Measurements from ENCODE around the gene ARMC10. TPM values are rescaled to one million over a fixed set of nuclear protein-coding genes. Genes with fewer than 3 reads are reported as not detected.
"Not testable (repeated sequence)": the region's sequence is repeated elsewhere in the genome, so short reads cannot be mapped to it uniquely, and the experiment has no call there.

Gene ARMC10
- total and polyA plus RNA-seq, 2 experiments from 2014 or later: 43.4 to 48.2 TPM

DNA sequence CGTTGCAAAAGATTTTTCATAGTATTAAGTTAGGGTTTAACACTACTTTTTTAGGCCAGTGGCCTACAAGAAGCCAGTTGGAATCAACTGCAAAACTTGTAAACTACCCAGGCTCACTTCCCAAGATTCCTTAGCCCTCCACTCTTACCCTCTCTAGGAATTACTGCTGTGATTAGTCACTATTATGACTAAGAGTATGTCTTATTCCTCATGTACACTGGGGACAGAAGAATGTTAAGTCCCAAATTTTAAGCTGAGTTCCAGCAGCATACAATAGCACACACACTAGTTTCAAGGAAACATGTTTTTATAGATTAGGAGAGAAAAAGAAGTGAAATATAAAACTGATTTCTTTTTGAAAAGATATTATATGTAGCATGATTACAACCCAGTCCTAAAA lies 43.2 kb upstream of the ARMC10 start (continued):
- TF ChIP-seq, protein P1, sequence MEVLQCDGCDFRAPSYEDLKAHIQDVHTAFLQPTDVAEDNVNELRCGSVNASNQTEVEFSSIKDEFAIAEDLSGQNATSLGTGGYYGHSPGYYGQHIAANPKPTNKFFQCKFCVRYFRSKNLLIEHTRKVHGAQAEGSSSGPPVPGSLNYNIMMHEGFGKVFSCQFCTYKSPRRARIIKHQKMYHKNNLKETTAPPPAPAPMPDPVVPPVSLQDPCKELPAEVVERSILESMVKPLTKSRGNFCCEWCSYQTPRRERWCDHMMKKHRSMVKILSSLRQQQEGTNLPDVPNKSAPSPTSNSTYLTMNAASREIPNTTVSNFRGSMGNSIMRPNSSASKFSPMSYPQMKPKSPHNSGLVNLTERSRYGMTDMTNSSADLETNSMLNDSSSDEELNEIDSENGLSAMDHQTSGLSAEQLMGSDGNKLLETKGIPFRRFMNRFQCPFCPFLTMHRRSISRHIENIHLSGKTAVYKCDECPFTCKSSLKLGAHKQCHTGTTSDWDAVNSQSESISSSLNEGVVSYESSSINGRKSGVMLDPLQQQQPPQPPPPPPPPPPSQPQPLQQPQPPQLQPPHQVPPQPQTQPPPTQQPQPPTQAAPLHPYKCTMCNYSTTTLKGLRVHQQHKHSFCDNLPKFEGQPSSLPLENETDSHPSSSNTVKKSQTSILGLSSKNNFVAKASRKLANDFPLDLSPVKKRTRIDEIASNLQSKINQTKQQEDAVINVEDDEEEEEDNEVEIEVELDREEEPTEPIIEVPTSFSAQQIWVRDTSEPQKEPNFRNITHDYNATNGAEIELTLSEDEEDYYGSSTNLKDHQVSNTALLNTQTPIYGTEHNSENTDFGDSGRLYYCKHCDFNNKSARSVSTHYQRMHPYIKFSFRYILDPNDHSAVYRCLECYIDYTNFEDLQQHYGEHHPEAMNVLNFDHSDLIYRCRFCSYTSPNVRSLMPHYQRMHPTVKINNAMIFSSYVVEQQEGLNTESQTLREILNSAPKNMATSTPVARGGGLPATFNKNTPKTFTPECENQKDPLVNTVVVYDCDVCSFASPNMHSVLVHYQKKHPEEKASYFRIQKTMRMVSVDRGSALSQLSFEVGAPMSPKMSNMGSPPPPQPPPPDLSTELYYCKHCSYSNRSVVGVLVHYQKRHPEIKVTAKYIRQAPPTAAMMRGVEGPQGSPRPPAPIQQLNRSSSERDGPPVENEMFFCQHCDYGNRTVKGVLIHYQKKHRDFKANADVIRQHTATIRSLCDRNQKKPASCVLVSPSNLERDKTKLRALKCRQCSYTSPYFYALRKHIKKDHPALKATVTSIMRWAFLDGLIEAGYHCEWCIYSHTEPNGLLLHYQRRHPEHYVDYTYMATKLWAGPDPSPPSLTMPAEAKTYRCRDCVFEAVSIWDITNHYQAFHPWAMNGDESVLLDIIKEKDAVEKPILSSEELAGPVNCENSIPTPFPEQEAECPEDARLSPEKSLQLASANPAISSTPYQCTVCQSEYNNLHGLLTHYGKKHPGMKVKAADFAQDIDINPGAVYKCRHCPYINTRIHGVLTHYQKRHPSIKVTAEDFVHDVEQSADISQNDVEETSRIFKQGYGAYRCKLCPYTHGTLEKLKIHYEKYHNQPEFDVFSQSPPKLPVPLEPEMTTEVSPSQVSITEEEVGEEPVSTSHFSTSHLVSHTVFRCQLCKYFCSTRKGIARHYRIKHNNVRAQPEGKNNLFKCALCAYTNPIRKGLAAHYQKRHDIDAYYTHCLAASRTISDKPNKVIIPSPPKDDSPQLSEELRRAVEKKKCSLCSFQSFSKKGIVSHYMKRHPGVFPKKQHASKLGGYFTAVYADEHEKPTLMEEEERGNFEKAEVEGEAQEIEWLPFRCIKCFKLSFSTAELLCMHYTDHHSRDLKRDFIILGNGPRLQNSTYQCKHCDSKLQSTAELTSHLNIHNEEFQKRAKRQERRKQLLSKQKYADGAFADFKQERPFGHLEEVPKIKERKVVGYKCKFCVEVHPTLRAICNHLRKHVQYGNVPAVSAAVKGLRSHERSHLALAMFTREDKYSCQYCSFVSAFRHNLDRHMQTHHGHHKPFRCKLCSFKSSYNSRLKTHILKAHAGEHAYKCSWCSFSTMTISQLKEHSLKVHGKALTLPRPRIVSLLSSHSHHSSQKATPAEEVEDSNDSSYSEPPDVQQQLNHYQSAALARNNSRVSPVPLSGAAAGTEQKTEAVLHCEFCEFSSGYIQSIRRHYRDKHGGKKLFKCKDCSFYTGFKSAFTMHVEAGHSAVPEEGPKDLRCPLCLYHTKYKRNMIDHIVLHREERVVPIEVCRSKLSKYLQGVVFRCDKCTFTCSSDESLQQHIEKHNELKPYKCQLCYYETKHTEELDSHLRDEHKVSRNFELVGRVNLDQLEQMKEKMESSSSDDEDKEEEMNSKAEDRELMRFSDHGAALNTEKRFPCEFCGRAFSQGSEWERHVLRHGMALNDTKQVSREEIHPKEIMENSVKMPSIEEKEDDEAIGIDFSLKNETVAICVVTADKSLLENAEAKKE (CRISPR knock-in tag; IDR thresholded peaks at IDR 0.05): no peak
- no peak for TF ChIP-seq POLR2AphosphoS5 (IDR thresholded peaks at IDR 0.05; ENCODE audit: low read depth)

DNA sequence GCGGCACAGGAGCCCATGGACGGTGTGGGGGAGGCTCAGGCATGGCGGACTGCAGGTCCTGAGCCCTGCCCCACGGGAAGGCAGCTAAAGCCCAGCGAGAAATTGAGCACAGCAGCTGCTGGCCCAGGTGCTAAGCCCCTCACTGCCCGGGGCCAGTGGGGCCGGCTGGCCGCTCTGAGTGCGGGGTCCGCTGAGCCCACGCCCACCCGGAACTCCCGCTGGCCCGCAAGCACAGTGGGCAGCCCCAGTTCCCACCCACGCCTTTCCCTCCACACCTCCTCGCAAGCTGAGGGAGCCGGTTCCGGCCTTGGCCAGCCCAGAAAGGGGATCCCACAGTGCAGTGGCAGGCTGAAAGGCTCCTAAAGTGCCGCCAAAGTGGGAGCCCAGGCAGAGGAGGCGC lies 40.6 kb upstream of the ARMC10 start:
- not testable (repeated sequence) for H3K4me1 ChIP-seq (ENCODE audit: insufficient read depth); H3K4me3 ChIP-seq; H3K27ac ChIP-seq (ENCODE audit: low read depth); H3F3A ChIP-seq (replicated peaks; ENCODE audit: low read depth); H3K27ac Mint-ChIP-seq; H3K27me3 Mint-ChIP-seq (ENCODE audit: insufficient read depth, low read depth, poor library complexity); H3K79me2 ChIP-seq (replicated peaks; ENCODE audit: insufficient read depth); H3K4me3 Mint-ChIP-seq; H3K4me2 ChIP-seq; H3K27me3 ChIP-seq (ENCODE audit: insufficient read depth); H3K4me1 Mint-ChIP-seq; H3K9me2 ChIP-seq (ENCODE audit: insufficient read depth); ATAC-seq; DNase-seq (ENCODE audit: low spot score); H3K36me3 ChIP-seq (ENCODE audit: insufficient read depth); H2AFZ ChIP-seq; H4K20me1 ChIP-seq (replicated peaks; ENCODE audit: insufficient read depth)
- H3K9me3 Mint-ChIP-seq: peaks cover 23% of the 10 kb centered on the region
- peaks cover 15% of the 10 kb centered on the region for H3K36me3 Mint-ChIP-seq (ENCODE audit: low read depth)

DNA sequence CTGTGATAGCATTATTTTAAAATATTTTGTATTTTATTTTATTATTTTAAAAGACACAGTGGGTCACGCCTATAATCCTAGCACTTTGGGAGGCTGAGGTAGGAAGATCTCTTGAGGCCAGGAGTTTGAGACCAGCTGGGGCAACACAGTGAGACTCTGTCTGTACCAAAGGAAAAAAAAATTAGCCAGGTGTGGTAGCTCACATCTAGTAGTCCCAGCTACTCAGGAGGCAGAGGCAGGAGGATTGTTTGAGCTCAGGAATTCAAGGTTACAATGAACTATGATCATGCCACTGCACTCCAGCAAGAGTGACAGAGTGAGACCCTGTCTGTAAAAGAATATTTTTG lies 37.5 kb upstream of the ARMC10 start:
- Mint-ChIP-seq H3K27ac (no peak overlapping the region), H3K4me1 (no peaks in the 10 kb centered on the region), H3K36me3 (ENCODE audit: low read depth) (peaks cover 26% of the 10 kb centered on the region), H3K27me3 (ENCODE audit: insufficient read depth, low read depth, poor library complexity) (peaks cover 2% of the 10 kb centered on the region), H3K4me3 (no peak overlapping the region), H3K9me3 (peaks cover 39% of the 10 kb centered on the region)
- H3K4me3 ChIP-seq: no peak overlapping the region
- no peaks in the 10 kb centered on the region for H3K27me3 ChIP-seq (ENCODE audit: insufficient read depth)
- no peak overlapping the region for H3K27ac ChIP-seq (ENCODE audit: low read depth)
- H3K36me3 ChIP-seq (ENCODE audit: insufficient read depth): no peaks in the 10 kb centered on the region
- H3K9me2 ChIP-seq (ENCODE audit: insufficient read depth): peaks cover 4% of the 10 kb centered on the region; the same call in 1 of the 2 replicates
- H3F3A ChIP-seq (replicated peaks; ENCODE audit: low read depth): no peaks in the 10 kb centered on the region
- DNase-seq (ENCODE audit: low spot score) (no peak), ATAC-seq (no peak)
- H2AFZ ChIP-seq: no peak overlapping the region
- H3K4me1 ChIP-seq (ENCODE audit: insufficient read depth): peaks cover 4% of the 10 kb centered on the region; the same call in 1 of the 2 replicates
- H4K20me1 ChIP-seq (replicated peaks; ENCODE audit: insufficient read depth): no peaks in the 10 kb centered on the region
- H3K79me2 ChIP-seq (replicated peaks; ENCODE audit: insufficient read depth): no peaks in the 10 kb centered on the region
- H3K4me2 ChIP-seq: no peak overlapping the region
- TF ChIP-seq JUNB (IDR thresholded peaks at IDR 0.05; ENCODE audit: unreplicated experiment) (no peak), ZNF114 (CRISPR knock-in tag; IDR thresholded peaks at IDR 0.05) (no peak), POLR2AphosphoS5 (IDR thresholded peaks at IDR 0.05; ENCODE audit: low read depth) (no peak)
- TF ChIP-seq, protein P2, sequence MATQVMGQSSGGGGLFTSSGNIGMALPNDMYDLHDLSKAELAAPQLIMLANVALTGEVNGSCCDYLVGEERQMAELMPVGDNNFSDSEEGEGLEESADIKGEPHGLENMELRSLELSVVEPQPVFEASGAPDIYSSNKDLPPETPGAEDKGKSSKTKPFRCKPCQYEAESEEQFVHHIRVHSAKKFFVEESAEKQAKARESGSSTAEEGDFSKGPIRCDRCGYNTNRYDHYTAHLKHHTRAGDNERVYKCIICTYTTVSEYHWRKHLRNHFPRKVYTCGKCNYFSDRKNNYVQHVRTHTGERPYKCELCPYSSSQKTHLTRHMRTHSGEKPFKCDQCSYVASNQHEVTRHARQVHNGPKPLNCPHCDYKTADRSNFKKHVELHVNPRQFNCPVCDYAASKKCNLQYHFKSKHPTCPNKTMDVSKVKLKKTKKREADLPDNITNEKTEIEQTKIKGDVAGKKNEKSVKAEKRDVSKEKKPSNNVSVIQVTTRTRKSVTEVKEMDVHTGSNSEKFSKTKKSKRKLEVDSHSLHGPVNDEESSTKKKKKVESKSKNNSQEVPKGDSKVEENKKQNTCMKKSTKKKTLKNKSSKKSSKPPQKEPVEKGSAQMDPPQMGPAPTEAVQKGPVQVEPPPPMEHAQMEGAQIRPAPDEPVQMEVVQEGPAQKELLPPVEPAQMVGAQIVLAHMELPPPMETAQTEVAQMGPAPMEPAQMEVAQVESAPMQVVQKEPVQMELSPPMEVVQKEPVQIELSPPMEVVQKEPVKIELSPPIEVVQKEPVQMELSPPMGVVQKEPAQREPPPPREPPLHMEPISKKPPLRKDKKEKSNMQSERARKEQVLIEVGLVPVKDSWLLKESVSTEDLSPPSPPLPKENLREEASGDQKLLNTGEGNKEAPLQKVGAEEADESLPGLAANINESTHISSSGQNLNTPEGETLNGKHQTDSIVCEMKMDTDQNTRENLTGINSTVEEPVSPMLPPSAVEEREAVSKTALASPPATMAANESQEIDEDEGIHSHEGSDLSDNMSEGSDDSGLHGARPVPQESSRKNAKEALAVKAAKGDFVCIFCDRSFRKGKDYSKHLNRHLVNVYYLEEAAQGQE (IDR thresholded peaks at IDR 0.05; ENCODE audit: unreplicated experiment): no peak
